HEK293T (cell line): ENCODE data around the gene SLA2.

ENCODE experiments used
- CTCF ChIA-PET: fragments of 350-600 bp; formaldehyde crosslinking; extraction: SDS; loops from one replicate; lab custom pipeline; 2021; ENCODE audit warnings: antibody characterized with exemption, inconsistent platforms; lab: Yijun Ruan, JAX
- POLR2A ChIA-PET: fragments of 350-600 bp; formaldehyde crosslinking; extraction: SDS; loops from one replicate; lab custom pipeline; 2020; ENCODE audit warnings: antibody characterized with exemption, inconsistent platforms; lab: Yijun Ruan, JAX
- DNase-seq: peaks from one replicate; pipeline ENCODE4 v3.0.0; 2012; ENCODE audit warnings: mixed read lengths; ENCODE audit errors: extremely low spot score
- ARNT ChIP-seq: fragments of 450-650 bp; IDR thresholded peaks from 2 replicates; pipeline ENCODE4 v1.6.1; 2017; ENCODE audit warnings: mild to moderate bottlenecking
- BHLHE40 ChIP-seq: fragments of 450-650 bp; IDR thresholded peaks from 2 replicates; pipeline ENCODE4 v1.6.1; 2016; ENCODE audit warnings: mild to moderate bottlenecking, moderate library complexity, borderline replicate concordance
- ELF4 ChIP-seq: fragments of 450-650 bp; IDR thresholded peaks from 2 replicates; pipeline ENCODE4 v1.6.1; 2017; ENCODE audit warnings: antibody characterized with exemption
- FOXA1 ChIP-seq: fragments of 450-650 bp; IDR thresholded peaks from 2 replicates; pipeline ENCODE4 v1.6.1; 2016; ENCODE audit warnings: mild to moderate bottlenecking
- FOXK2 ChIP-seq: fragments of 450-650 bp; IDR thresholded peaks from 2 replicates; pipeline ENCODE4 v1.6.1; 2016; ENCODE audit warnings: mild to moderate bottlenecking
- FOXM1 ChIP-seq: fragments of 450-650 bp; IDR thresholded peaks from 2 replicates; pipeline ENCODE4 v1.6.1; 2017; ENCODE audit warnings: mild to moderate bottlenecking, borderline replicate concordance
- HDGF ChIP-seq: fragments of 450-650 bp; IDR thresholded peaks from 2 replicates; pipeline ENCODE4 v1.6.1; 2017; ENCODE audit warnings: antibody characterized with exemption, borderline replicate concordance
- LEF1 ChIP-seq: fragments of 450-650 bp; IDR thresholded peaks from 2 replicates; pipeline ENCODE4 v1.6.1; 2017; ENCODE audit warnings: mild to moderate bottlenecking, borderline replicate concordance
- NFRKB ChIP-seq: fragments of 450-650 bp; IDR thresholded peaks from 2 replicates; pipeline ENCODE4 v1.6.1; 2016; ENCODE audit warnings: mild to moderate bottlenecking, moderate library complexity
- SP1 ChIP-seq: fragments of 450-650 bp; IDR thresholded peaks from 2 replicates; pipeline ENCODE4 v1.6.1; 2017
- SUZ12 ChIP-seq: fragments of 450-650 bp; IDR thresholded peaks from 2 replicates; pipeline ENCODE4 v1.6.1; 2016; ENCODE audit warnings: mild to moderate bottlenecking
- TARDBP ChIP-seq: fragments of 450-650 bp; IDR thresholded peaks from 2 replicates; pipeline ENCODE4 v1.6.1; 2016
- ZNF384 ChIP-seq: fragments of 450-650 bp; IDR thresholded peaks from 2 replicates; pipeline ENCODE4 v1.6.1; 2016
- TF ChIP-seq, protein P1 (sequence below): fragments of 450-650 bp; IDR thresholded peaks from 2 replicates; pipeline ENCODE4 v1.6.1; 2016

The SLA2 gene

DNA sequence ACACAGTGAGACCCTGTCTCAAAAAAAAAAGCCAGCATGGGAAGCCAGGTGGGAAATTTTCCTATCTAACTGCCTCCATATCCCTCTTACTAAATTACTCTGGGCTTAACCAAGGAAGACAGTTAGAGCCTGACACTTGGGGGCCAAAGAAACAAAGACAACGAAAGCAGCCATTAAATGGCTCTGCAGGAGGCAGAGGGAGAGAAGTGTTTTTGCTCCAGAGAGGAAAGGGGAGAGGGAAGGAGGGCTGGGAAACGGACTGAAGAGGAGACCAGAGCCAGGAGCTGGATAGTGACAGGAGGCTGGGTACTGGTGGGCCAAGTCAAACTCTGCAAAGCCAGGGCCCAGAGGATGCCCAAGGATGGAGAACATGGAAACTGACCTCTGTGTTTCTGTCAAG lies 83.3 kb downstream of the SLA2 start:
- ChIA-PET POLR2A (interaction anchor here (0.9 to 2.0 kb wide), 2 partner anchors 9 to 42 kb away, joined by 3 to 9 read pairs; no protein-coding TSS in a partner anchor), CTCF (no interaction called here)
- DNase-seq = no peak
- TF ChIP-seq LEF1 = no peak
- no peak for TF ChIP-seq HDGF
- no peak for TF ChIP-seq FOXA1
- TF ChIP-seq ELF4 = no peak
- TF ChIP-seq SP1 = no peak
- no peak for TF ChIP-seq NFRKB
- no peak for TF ChIP-seq TARDBP
- TF ChIP-seq, protein P1, sequence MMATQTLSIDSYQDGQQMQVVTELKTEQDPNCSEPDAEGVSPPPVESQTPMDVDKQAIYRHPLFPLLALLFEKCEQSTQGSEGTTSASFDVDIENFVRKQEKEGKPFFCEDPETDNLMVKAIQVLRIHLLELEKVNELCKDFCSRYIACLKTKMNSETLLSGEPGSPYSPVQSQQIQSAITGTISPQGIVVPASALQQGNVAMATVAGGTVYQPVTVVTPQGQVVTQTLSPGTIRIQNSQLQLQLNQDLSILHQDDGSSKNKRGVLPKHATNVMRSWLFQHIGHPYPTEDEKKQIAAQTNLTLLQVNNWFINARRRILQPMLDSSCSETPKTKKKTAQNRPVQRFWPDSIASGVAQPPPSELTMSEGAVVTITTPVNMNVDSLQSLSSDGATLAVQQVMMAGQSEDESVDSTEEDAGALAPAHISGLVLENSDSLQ = no peak
- no peak for TF ChIP-seq ZNF384
- no peak for TF ChIP-seq ARNT
- no peak for TF ChIP-seq FOXK2
- TF ChIP-seq SUZ12 = no peak
- TF ChIP-seq BHLHE40 = no peak
- no peak for TF ChIP-seq FOXM1
